ENCODE measurements around the gene SMURF2.

Gene SMURF2

DNA sequence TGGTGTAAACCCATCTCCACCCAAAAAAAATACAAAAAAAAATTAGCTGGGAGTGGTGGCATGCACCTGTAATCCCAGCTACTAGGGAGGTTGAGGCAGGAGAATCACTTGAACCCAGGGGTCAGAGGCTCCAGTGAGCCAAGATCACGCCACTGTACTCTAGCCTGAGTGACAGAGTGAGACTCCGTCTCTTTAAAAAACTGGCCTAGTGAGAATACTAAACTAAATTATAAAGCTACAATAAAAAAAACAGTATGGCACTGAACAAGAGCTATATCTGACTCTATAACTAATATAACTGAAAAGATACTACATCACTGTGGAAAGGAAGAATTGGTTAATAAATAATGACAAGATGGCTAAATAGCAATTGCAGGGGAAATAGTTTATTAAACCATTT lies 6.4 kb downstream of the SMURF2 start:
- H3K4me1 ChIP-seq (ENCODE audit: control insufficient read depth in 1 of 2, insufficient read depth in 2 of 2, low read length in 2 of 2), result peaks cover 0 to 5% of the 10 kb centered on the region in 2 donors
- H3K4me3 ChIP-seq (ENCODE audit: low read depth in 1 of 2, low read length in 2 of 2), result no peak overlapping the region
- H3K27ac ChIP-seq (ENCODE audit: low read depth, low read length), result no peak overlapping the region
- H3K9ac ChIP-seq (ENCODE audit: low read depth in 1 of 2, low read length in 2 of 2), result no peak overlapping the region
- H3K27me3 ChIP-seq (ENCODE audit: control insufficient read depth in 1 of 2, insufficient read depth in 2 of 2, low read length in 2 of 2), result no peaks in the 10 kb centered on the region
- H3K36me3 ChIP-seq (ENCODE audit: control insufficient read depth in 1 of 2, insufficient read depth in 2 of 2, low read length in 2 of 2), result no peaks in the 10 kb centered on the region
- H3K9me3 ChIP-seq (ENCODE audit: control insufficient read depth in 1 of 2, low read length in 2 of 2), result no peaks in the 10 kb centered on the region

DNA sequence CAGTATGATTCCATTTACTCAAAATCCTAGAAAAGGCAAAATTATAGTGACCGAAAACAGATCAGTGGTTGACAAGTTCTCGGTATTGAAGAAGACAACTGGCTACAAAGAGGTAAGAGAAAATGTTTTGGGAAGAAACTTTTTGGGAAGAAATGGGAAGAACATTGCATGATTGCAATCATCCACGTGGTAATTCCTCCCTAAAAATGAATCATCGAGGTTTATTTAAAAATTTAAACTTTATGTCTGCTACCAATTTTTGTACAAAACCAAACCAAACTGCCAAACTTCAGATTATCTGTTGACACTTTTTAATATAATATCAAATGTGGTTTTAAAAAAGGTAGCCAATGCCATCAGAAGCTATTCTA lies 8.1 kb downstream of the SMURF2 start:
- H3K4me3 ChIP-seq (ENCODE audit: low read depth in 1 of 2, low read length in 2 of 2), result no peak overlapping the region
- no peaks in the 10 kb centered on the region for H3K27me3 ChIP-seq (ENCODE audit: control insufficient read depth in 1 of 2, insufficient read depth in 2 of 2, low read length in 2 of 2)
- H3K27ac ChIP-seq (ENCODE audit: low read depth, low read length), result no peak overlapping the region
- no peaks in the 10 kb centered on the region for H3K9me3 ChIP-seq (ENCODE audit: control insufficient read depth in 1 of 2, low read length in 2 of 2)
- peaks cover 0 to under 1% of the 10 kb centered on the region in 2 donors for H3K4me1 ChIP-seq (ENCODE audit: control insufficient read depth in 1 of 2, insufficient read depth in 2 of 2, low read length in 2 of 2)
- no peaks in the 10 kb centered on the region for H3K36me3 ChIP-seq (ENCODE audit: control insufficient read depth in 1 of 2, insufficient read depth in 2 of 2, low read length in 2 of 2)
- H3K9ac ChIP-seq (ENCODE audit: low read depth in 1 of 2, low read length in 2 of 2), result no peak overlapping the region

GRCh38 chr17:64653325-64653984 lies 8.7 kb downstream of the SMURF2 start:
- Histone ChIP-seq H3K27me3 (ENCODE audit: control insufficient read depth in 1 of 2, insufficient read depth in 2 of 2, low read length in 2 of 2) (no peaks in the 10 kb centered on the region), H3K27ac (ENCODE audit: low read depth, low read length) (no peak overlapping the region), H3K9ac (ENCODE audit: low read depth in 1 of 2, low read length in 2 of 2) (no peak overlapping the region), H3K4me3 (ENCODE audit: low read depth in 1 of 2, low read length in 2 of 2) (no peak overlapping the region), H3K9me3 (ENCODE audit: control insufficient read depth in 1 of 2, low read length in 2 of 2) (no peaks in the 10 kb centered on the region), H3K4me1 (ENCODE audit: control insufficient read depth in 1 of 2, insufficient read depth in 2 of 2, low read length in 2 of 2) (peaks cover 5 to 6% of the 10 kb centered on the region in 2 donors), H3K36me3 (ENCODE audit: control insufficient read depth in 1 of 2, insufficient read depth in 2 of 2, low read length in 2 of 2) (no peaks in the 10 kb centered on the region)

GRCh38 chr17:64651889-64652288 lies 10.2 kb downstream of the SMURF2 start:
- Histone ChIP-seq H3K27ac (ENCODE audit: low read depth, low read length) (no peak overlapping the region), H3K9me3 (ENCODE audit: control insufficient read depth in 1 of 2, low read length in 2 of 2) (no peaks in the 10 kb centered on the region), H3K36me3 (ENCODE audit: control insufficient read depth in 1 of 2, insufficient read depth in 2 of 2, low read length in 2 of 2) (no peaks in the 10 kb centered on the region), H3K27me3 (ENCODE audit: control insufficient read depth in 1 of 2, insufficient read depth in 2 of 2, low read length in 2 of 2) (no peaks in the 10 kb centered on the region), H3K9ac (ENCODE audit: low read depth in 1 of 2, low read length in 2 of 2) (no peak overlapping the region), H3K4me1 (ENCODE audit: control insufficient read depth in 1 of 2, insufficient read depth in 2 of 2, low read length in 2 of 2) (peaks cover 8 to 9% of the 10 kb centered on the region in 2 donors), H3K4me3 (ENCODE audit: low read depth in 1 of 2, low read length in 2 of 2) (no peak overlapping the region)

- Histone ChIP-seq H3K27me3 (ENCODE audit: control insufficient read depth in 1 of 2, insufficient read depth in 2 of 2, low read length in 2 of 2) (no peaks in the 10 kb centered on the region), H3K27ac (ENCODE audit: low read depth, low read length) (no peak overlapping the region), H3K4me3 (ENCODE audit: low read depth in 1 of 2, low read length in 2 of 2) (no peak overlapping the region), H3K36me3 (ENCODE audit: control insufficient read depth in 1 of 2, insufficient read depth in 2 of 2, low read length in 2 of 2) (peaks cover 0 to 7% of the 10 kb centered on the region in 2 donors), H3K9ac (ENCODE audit: low read depth in 1 of 2, low read length in 2 of 2) (no peak overlapping the region), H3K9me3 (ENCODE audit: control insufficient read depth in 1 of 2, low read length in 2 of 2) (no peaks in the 10 kb centered on the region), H3K4me1 (ENCODE audit: control insufficient read depth in 1 of 2, insufficient read depth in 2 of 2, low read length in 2 of 2) (peaks cover 9 to 11% of the 10 kb centered on the region in 2 donors)
Measured at GRCh38 chr17:64648234-64648633, 13.9 kb downstream of the SMURF2 start.

GRCh38 chr17:64647817-64648216 lies 14.3 kb downstream of the SMURF2 start:
- H3K36me3 ChIP-seq (ENCODE audit: control insufficient read depth in 1 of 2, insufficient read depth in 2 of 2, low read length in 2 of 2), result peaks cover 0 to 8% of the 10 kb centered on the region in 2 donors
- no peak overlapping the region for H3K4me3 ChIP-seq (ENCODE audit: low read depth in 1 of 2, low read length in 2 of 2)
- H3K9ac ChIP-seq (ENCODE audit: low read depth in 1 of 2, low read length in 2 of 2), result no peak overlapping the region
- no peaks in the 10 kb centered on the region for H3K27me3 ChIP-seq (ENCODE audit: control insufficient read depth in 1 of 2, insufficient read depth in 2 of 2, low read length in 2 of 2)
- H3K9me3 ChIP-seq (ENCODE audit: control insufficient read depth in 1 of 2, low read length in 2 of 2), result no peaks in the 10 kb centered on the region
- H3K4me1 ChIP-seq (ENCODE audit: control insufficient read depth in 1 of 2, insufficient read depth in 2 of 2, low read length in 2 of 2), result peaks cover 9 to 11% of the 10 kb centered on the region in 2 donors
- no peak overlapping the region for H3K27ac ChIP-seq (ENCODE audit: low read depth, low read length)

DNA sequence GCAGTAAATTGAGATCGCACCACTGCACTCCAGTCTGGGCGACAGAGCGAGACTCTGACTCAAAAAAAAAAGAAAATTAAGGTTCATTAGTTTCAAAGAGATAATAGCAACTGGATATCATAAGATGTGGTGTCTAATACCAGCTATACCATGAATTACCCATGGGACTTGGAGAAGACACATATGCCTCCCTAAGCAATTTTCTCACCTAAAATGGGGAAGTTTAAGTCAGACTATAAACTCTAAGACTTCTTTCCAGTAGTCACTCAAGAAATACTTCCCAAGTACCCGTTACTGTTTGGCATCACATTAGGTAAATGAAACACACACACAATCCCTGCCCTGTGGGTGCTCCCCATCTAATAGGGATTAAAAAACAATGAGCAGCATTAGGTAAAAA lies 22.6 kb downstream of the SMURF2 start:
- H3K27me3 ChIP-seq (ENCODE audit: control insufficient read depth in 1 of 2, insufficient read depth in 2 of 2, low read length in 2 of 2), result no peaks in the 10 kb centered on the region
- no peak overlapping the region for H3K4me3 ChIP-seq (ENCODE audit: low read depth in 1 of 2, low read length in 2 of 2)

GRCh38 chr17:64638552-64639203 lies 23.4 kb downstream of the SMURF2 start:
- Histone ChIP-seq H3K36me3 (ENCODE audit: control insufficient read depth in 1 of 2, insufficient read depth in 2 of 2, low read length in 2 of 2) (peaks cover 0 to 11% of the 10 kb centered on the region in 2 donors), H3K4me1 (ENCODE audit: control insufficient read depth in 1 of 2, insufficient read depth in 2 of 2, low read length in 2 of 2) (no peaks in the 10 kb centered on the region), H3K4me3 (ENCODE audit: low read depth in 1 of 2, low read length in 2 of 2) (no peak overlapping the region), H3K27me3 (ENCODE audit: control insufficient read depth in 1 of 2, insufficient read depth in 2 of 2, low read length in 2 of 2) (no peaks in the 10 kb centered on the region), H3K9me3 (ENCODE audit: control insufficient read depth in 1 of 2, low read length in 2 of 2) (no peaks in the 10 kb centered on the region), H3K9ac (ENCODE audit: low read depth in 1 of 2, low read length in 2 of 2) (no peak overlapping the region), H3K27ac (ENCODE audit: low read depth, low read length) (no peak overlapping the region)

More for the DNA sequence above, 22.6 kb downstream of the SMURF2 start:
- no peaks in the 10 kb centered on the region for H3K9me3 ChIP-seq (ENCODE audit: control insufficient read depth in 1 of 2, low read length in 2 of 2)
- H3K4me1 ChIP-seq (ENCODE audit: control insufficient read depth in 1 of 2, insufficient read depth in 2 of 2, low read length in 2 of 2), result no peaks in the 10 kb centered on the region
- no peak overlapping the region for H3K9ac ChIP-seq (ENCODE audit: low read depth in 1 of 2, low read length in 2 of 2)
- H3K27ac ChIP-seq (ENCODE audit: low read depth, low read length), result no peak overlapping the region
- H3K36me3 ChIP-seq (ENCODE audit: control insufficient read depth in 1 of 2, insufficient read depth in 2 of 2, low read length in 2 of 2), result peaks cover 0 to 11% of the 10 kb centered on the region in 2 donors

GRCh38 chr17:64635647-64636305 lies 26.3 kb downstream of the SMURF2 start:
- no peak overlapping the region for H3K27ac ChIP-seq (ENCODE audit: low read depth, low read length)
- no peak overlapping the region for H3K4me3 ChIP-seq (ENCODE audit: low read depth in 1 of 2, low read length in 2 of 2)
- H3K36me3 ChIP-seq (ENCODE audit: control insufficient read depth in 1 of 2, insufficient read depth in 2 of 2, low read length in 2 of 2), result peaks cover 0 to 6% of the 10 kb centered on the region in 2 donors
- H3K9ac ChIP-seq (ENCODE audit: low read depth in 1 of 2, low read length in 2 of 2), result no peak overlapping the region
- H3K4me1 ChIP-seq (ENCODE audit: control insufficient read depth in 1 of 2, insufficient read depth in 2 of 2, low read length in 2 of 2), result peaks cover 0 to 6% of the 10 kb centered on the region in 2 donors
- no peaks in the 10 kb centered on the region for H3K9me3 ChIP-seq (ENCODE audit: control insufficient read depth in 1 of 2, low read length in 2 of 2)
- no peaks in the 10 kb centered on the region for H3K27me3 ChIP-seq (ENCODE audit: control insufficient read depth in 1 of 2, insufficient read depth in 2 of 2, low read length in 2 of 2)

GRCh38 chr17:64634218-64634617 lies 27.9 kb downstream of the SMURF2 start:
- Histone ChIP-seq H3K36me3 (ENCODE audit: control insufficient read depth in 1 of 2, insufficient read depth in 2 of 2, low read length in 2 of 2) (peaks cover 0 to 6% of the 10 kb centered on the region in 2 donors), H3K9ac (ENCODE audit: low read depth in 1 of 2, low read length in 2 of 2) (no peak overlapping the region), H3K9me3 (ENCODE audit: control insufficient read depth in 1 of 2, low read length in 2 of 2) (no peaks in the 10 kb centered on the region), H3K4me3 (ENCODE audit: low read depth in 1 of 2, low read length in 2 of 2) (no peak overlapping the region), H3K4me1 (ENCODE audit: control insufficient read depth in 1 of 2, insufficient read depth in 2 of 2, low read length in 2 of 2) (peaks cover 0 to 6% of the 10 kb centered on the region in 2 donors), H3K27me3 (ENCODE audit: control insufficient read depth in 1 of 2, insufficient read depth in 2 of 2, low read length in 2 of 2) (no peaks in the 10 kb centered on the region), H3K27ac (ENCODE audit: low read depth, low read length) (no peak overlapping the region)

Measured in duodenal mucosa (tissue), 2 donors.